ENCODE data around the gene SEC22A.

The SEC22A gene, protein sequence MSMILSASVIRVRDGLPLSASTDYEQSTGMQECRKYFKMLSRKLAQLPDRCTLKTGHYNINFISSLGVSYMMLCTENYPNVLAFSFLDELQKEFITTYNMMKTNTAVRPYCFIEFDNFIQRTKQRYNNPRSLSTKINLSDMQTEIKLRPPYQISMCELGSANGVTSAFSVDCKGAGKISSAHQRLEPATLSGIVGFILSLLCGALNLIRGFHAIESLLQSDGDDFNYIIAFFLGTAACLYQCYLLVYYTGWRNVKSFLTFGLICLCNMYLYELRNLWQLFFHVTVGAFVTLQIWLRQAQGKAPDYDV

DNA sequence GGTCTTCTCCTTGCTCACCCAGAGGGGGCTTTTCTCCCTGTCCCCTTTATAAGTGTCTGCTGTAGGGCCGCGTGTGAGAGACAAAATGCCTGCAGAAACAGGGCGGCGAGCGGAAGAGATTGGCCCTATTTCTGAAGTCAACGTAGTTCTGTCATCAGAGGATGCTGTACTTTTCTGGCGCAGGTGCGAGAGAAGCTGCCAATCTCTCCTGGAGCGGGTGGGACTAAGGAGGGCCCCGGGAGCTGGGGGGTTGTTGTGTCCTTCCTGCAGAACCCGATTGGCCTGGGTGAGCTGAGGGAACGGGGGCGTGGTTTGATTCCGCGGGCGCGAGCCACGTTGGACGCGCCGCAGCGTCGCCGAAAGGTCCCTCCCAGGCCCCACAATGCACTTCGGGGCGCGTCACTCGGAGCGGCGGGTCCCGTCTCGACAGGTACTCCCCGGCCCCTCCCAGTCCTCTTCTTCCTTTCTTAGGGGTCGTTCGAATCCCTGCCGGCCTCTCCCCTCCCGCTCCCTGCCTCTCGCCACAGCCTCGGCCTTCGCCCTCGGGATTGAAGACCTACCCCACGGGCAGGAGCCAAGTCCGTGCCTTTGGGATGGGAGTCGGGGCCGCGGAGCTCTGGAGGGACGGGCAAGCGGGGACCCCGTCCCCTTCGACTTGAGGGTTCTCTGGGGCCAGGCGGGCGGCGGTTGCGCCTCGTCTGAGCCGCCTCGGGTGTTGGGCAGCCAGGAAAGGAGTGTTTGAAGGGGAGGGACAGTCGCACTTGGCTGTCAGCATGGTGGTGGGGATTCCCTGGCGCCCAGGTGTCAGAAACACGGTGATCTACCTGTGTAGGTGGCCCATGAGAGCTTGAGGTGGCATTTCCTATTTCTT, at the start of gene SEC22A:
TSS of gene SEC22A (plus strand) at position 387 of the 871 bp plus-strand sequence. CDS start 7,275 bp downstream, outside the sequence.
- in situ Hi-C loops (cut with MboI; ENCODE audit: low sequenced_read_pairs): no loop called here

DNA sequence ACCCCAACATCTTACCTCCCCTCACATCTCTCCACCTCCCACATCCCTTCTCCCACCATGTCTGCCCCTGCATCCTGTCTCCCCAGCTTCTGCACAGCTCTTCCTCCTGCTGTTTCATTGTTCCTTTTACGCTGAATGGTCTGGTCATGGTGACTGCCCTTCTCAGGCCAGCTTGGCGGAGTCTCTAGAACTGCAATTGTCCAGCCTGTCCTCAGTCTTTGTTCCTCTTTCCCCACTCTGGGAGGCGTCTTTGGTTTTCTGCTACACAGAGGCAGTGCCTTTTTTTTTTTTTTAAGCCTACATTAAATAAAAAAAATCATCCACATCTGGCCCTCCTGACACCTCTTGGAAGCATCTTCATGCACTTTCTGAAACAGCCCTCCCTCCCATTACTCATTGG, 49.1 kb upstream of the SEC22A start:
- in situ Hi-C loops (cut with MboI; ENCODE audit: low sequenced_read_pairs): no loop called here

DNA sequence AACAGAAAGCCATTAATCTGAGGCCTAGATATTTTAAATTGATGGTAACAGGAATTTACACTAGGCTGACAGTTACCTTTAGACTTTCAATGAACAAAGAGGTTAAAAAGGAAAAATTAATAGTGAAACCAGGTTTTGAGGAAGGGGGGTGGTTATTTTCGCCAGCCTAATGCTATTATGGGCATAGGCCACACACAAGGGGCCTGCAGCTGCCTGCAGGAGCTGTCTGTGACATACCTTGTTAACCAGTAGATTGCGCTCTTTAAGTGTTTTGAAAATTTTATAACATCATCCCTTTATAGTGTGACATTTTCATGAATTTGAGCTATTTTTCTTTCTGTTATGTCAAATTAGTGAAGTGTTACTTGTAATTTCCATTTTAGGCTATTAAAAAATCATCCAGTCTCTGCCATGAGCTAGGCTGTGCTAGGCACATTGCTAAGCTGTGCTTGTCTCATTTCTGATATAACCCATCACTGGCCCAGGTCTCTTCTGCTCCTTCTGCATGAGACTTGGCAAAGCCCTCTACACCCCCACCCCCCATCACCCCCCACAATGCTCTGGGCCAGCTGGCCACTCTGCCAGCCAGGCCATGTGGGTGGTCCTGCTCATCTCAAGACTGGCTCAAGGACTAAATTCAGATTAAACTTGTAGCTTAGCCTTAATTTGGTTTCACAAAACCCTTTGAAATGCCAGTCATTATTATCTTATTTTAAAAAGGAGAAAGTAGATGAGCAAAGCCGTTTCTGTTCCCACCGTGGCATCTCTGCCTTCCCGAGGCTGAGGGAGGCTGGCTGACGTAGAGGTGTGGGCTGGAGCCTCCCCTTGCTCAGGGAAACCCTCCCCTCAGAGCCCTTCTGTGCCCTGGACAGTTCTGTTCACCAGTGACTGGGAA, 48.4 kb upstream of the SEC22A start:
- in situ Hi-C loops (cut with MboI; ENCODE audit: low sequenced_read_pairs): no loop called here

GRCh38 chr3:123154020-123154985, 47.4 kb upstream of the SEC22A start:
- in situ Hi-C loops (cut with MboI; ENCODE audit: low sequenced_read_pairs): no loop called here

DNA sequence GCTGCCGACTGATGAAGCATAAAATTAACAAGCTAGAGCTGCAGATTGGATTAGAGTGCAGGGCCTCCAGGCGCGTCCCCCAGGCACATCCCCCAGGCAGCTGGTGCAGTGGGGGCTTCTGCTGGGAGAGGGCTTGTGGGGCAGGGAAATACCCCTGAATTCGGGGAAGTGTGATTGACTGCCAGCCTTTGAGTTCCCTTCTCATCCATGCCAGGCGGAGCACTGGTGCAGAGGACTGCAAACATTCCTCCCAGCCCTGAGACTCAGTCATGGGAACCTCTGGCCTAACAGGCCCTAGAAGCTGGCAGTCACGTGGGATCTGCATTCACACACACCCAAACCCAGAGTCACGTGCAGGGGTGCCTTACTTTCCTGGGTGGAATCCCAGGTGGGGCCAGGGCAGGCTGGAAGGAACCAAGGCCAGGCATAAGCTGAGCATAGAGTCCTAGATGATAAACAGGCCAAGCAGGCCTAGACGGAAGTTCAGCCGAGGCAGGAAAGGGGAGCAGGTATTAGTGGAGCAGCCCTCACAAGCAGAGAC, 46.2 kb upstream of the SEC22A start:
- in situ Hi-C loops (cut with MboI; ENCODE audit: low sequenced_read_pairs): no loop called here

GRCh38 chr3:123156276-123156995, 45.3 kb upstream of the SEC22A start:
- in situ Hi-C loops (cut with MboI; ENCODE audit: low sequenced_read_pairs): no loop called here

GRCh38 chr3:123157209-123157597, 44.5 kb upstream of the SEC22A start:
- in situ Hi-C loops (cut with MboI; ENCODE audit: low sequenced_read_pairs): no loop called here

DNA sequence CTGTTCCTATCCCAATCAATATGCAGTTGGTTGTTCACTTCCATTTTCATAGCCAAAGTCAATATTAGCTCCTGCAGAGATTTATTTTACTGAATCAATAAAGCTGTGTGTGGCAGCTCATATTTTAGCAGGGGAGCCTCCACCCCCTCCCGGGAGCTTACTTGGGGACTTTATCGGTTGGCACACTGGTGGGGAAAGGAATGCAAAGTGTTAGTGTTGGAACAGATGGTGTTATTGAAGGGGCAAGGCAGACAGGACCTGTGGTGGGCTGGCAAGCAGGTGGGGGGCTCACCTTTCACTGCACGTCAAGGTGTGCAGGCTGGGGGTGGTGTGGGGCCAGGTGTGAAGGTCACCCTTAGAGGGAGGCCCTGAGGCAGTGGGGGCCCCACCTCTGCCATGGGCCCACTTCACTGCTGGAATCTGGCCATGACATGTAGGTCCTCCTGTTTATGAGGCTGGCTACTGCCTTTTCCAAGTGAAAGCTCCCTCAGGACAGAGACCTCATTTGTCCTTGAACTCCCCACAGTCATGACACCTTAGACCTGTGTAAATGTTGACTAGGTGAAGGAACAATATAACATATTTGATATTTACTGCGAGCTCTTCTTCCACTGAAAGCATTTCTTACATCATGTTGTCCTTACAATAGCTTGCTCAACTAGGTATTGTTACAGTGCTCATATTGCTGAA, 44.0 kb upstream of the SEC22A start:
- in situ Hi-C loops (cut with MboI; ENCODE audit: low sequenced_read_pairs): no loop called here

DNA sequence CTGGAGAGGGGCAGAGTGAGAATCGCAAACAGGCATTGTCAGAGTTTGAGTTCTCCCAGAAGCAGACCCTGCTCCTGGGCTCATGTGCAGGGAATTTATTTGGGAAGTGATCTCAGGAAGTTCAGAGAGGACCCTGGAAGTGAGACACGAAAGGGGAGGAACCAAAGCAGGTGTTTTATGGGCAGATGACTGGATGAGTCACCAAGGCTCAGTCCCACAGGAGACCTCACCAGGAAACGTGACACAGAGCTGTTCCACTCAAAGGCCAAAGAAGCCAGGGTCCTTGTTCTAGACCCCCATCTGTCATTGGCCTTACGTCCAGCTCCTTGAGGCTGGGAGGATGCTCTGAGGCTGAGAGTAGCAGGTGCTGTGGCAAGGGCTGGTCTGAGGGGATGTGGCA, 43.4 kb upstream of the SEC22A start:
- in situ Hi-C loops (cut with MboI; ENCODE audit: low sequenced_read_pairs): no loop called here

DNA sequence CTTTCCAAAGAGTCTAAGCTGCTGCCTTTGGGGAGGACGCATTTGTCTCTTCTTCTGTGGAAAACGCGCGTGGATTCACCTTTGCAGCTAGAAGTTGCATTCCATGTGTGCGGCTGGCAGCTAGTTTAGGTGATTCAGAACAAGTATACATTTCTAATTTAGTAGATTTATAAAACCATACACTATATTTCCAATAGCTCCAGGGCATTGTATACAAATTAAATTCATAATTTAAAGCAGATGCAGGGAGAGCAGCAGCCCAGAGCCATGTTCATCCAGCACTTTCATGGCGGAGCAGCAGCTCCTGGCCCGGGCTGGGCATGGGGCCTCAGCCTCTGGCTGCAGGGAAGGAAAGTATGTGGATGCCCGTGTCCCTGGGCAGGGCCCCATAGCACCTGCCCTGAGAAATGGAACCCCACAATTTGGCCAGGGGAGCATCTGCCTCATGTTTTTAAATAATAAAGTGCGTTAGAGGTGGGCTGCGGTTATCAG, 42.8 kb upstream of the SEC22A start:
- in situ Hi-C loops (cut with MboI; ENCODE audit: low sequenced_read_pairs): no loop called here

GRCh38 chr3:123159926-123160635, 41.7 kb upstream of the SEC22A start:
- in situ Hi-C loops (cut with MboI; ENCODE audit: low sequenced_read_pairs): no loop called here

DNA sequence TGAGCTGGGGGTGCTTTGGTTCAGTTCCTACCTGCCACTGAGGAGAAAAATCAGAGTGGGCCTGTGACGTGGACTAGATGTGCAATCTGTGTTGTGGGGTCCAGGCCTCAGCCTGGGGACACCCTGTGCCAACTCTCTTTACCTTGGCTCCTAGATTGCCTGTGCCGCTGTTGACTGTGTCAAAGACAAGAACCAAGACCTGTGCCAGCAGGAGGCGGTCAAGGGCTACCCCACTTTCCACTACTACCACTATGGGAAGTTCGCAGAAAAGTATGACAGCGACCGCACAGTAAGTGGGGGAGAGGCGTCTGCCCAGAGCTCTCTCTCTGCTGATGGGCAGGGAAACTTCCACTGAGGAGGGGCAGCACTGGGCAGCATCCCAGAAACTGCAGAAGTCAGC, 40.6 kb upstream of the SEC22A start:
- in situ Hi-C loops (cut with MboI; ENCODE audit: low sequenced_read_pairs): no loop called here

DNA sequence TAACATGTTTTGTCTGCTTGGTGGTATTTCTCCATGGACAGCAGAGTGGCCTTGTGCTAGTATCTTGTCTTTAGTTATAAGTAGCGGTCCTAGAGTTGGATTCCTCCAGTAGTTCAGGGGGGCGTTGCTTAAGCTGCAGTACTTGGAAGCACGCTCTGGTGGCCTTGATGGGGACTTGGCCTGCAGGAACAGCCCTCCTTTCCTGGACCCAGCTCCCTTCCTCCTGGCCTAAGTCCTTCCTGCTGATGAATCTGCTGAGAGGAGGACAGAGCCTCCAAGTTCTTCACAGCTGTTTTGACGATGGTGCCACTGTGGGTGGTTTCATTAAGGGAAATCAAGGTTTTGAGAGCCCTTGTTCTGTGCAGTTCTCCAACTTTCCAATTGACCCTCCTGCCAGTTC, 38.6 kb upstream of the SEC22A start:
- in situ Hi-C loops (cut with MboI; ENCODE audit: low sequenced_read_pairs): no loop called here

DNA sequence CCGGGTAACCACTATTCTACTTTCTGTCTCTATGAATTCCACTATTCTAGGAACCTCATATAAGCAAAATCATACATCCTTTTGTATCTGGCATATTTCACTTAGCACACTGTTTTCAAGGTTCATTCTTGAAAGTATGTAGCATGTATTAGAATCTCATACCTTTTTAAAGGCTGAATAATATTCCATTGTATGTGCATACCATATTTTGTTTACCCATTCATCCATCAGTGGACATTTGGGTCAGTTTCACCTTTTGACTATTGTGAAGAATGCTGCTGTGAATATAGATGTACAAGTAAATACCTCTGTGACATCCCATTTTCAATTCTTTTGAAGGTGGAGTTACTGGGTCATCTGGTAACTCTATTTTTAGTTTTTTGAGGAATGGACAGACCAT, 36.6 kb upstream of the SEC22A start:
- in situ Hi-C loops (cut with MboI; ENCODE audit: low sequenced_read_pairs): no loop called here

DNA sequence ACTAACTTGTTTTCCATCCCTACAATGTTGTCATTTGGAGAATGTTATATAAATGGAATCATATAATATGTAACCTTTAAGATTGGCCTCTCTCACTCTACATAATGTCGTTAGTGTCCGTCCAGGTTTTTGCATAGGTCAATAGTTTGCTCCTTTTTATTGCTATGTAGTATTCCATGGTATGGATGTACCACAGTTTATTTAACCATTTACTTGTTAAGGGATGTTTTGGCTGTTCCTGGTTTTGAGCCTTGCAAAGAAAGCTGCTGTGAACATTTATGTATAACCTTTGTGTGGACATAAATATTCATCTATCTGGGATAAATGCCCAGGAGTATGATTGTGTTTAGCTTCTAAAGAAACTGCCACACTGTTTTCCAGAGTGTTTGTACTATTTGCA, 34.1 kb upstream of the SEC22A start:
- in situ Hi-C loops (cut with MboI; ENCODE audit: low sequenced_read_pairs): no loop called here

GRCh38 chr3:123168122-123168521, 33.6 kb upstream of the SEC22A start:
- in situ Hi-C loops (cut with MboI; ENCODE audit: low sequenced_read_pairs): no loop called here

DNA sequence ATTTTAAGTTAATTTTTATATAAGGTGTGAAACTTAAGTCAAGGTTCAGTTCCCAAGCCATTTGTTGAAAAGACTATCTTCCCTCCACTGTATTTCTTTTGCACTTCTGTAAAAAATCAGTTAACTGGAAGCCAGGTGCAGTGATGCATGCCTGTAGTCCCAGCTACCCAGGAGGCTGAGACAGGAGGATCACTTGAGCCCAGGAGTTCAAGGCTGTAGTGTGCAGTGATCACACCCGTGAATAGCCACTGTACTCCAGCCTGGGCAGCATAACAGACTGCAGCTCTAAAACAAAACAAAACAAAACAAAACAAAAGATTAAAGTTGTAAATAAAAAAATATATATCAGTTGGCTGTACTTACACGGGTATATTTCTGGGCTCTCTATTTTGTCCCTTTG, 33.1 kb upstream of the SEC22A start:
- in situ Hi-C loops (cut with MboI; ENCODE audit: low sequenced_read_pairs): no loop called here

GRCh38 chr3:123169492-123169929, 32.2 kb upstream of the SEC22A start:
- in situ Hi-C loops (cut with MboI; ENCODE audit: low sequenced_read_pairs): no loop called here

Measured in HL-60/S4 treated with retinoic acid at 250 ng/mL for 4 days and 3 days (cell line).